A204.1 (cell line): Measurements from ENCODE around the gene NTS.

Experiments used
- FAIRE-seq: peaks from 2 replicates; lab custom pipeline; 2012; peaks lifted over from hg19 to GRCh38; lab: Jason Lieb, UNC

NTS gene, protein sequence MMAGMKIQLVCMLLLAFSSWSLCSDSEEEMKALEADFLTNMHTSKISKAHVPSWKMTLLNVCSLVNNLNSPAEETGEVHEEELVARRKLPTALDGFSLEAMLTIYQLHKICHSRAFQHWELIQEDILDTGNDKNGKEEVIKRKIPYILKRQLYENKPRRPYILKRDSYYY

GRCh38 chr12:85874031-85874461 lies at the start of gene NTS:
Gene NTS, plus strand, starts transcription at chr12:85874295. Its CDS starts 109 bp downstream, at chr12:85874404.
- no peak for FAIRE-seq

- no peak for FAIRE-seq
Measured at GRCh38 chr12:85825746-85826145, 48.3 kb upstream of the NTS start.

DNA sequence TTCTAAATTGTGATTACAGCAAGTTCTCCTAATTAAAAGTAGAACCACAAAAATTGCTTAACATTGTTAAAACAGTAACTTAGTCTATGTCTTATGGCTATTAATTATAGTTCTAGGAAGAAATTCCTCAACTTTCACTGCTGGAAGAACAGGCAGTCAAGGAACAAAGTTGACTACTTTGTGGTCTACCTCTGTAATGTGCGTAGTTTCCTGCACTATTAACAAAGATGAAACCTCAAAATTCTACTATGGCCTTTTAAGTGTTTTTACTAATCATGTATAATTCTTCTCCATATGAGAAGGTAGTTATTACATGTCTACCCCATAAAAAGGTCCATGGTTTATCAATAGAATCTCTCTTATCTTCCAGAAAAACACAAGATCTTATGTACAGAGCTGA lies 45.5 kb upstream of the NTS start:
- no peak for FAIRE-seq

- FAIRE-seq: no peak
Measured at GRCh38 chr12:85829391-85829790, 44.7 kb upstream of the NTS start.

- FAIRE-seq: no peak
Measured at GRCh38 chr12:85831327-85831990, 42.6 kb upstream of the NTS start.

DNA sequence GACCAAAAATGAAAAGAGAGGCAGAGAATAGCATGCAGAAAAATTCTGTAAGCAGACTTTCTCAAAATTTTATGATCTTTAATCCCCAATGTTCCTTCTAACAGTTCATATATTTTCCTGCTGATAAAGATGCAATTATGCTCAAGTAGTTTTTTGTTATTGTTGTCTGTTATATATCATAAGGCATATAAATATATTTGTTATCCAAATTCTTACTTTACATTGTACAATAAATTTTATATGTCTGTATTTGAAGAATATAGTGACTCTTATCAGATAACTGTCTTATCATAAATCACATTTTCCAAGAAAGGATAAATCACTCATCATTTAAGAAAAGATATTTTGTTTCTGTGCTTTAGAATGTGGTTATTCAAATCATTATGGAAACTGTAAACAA lies 40.5 kb upstream of the NTS start:
- no peak for FAIRE-seq

DNA sequence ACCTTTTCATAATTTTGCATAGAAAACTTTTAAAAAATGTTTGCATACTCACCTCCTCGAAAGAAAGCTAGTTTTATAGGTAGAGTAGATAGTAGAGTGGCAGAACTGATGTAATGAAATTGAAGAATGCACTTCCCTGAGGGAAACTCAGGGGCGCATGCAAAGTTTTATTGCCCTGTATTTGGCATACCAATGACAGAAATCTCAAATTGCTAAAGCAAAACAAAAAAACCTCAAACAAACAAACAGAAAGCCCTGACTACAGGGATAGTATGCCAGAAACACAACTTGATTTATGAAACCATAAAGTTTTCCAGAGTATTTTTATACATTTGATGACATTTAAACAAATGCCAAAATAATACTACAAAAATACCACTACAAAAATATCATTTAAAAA lies 39.7 kb upstream of the NTS start:
- FAIRE-seq: no peak

GRCh38 chr12:85835426-85836196 lies 38.5 kb upstream of the NTS start:
- FAIRE-seq: no peak

DNA sequence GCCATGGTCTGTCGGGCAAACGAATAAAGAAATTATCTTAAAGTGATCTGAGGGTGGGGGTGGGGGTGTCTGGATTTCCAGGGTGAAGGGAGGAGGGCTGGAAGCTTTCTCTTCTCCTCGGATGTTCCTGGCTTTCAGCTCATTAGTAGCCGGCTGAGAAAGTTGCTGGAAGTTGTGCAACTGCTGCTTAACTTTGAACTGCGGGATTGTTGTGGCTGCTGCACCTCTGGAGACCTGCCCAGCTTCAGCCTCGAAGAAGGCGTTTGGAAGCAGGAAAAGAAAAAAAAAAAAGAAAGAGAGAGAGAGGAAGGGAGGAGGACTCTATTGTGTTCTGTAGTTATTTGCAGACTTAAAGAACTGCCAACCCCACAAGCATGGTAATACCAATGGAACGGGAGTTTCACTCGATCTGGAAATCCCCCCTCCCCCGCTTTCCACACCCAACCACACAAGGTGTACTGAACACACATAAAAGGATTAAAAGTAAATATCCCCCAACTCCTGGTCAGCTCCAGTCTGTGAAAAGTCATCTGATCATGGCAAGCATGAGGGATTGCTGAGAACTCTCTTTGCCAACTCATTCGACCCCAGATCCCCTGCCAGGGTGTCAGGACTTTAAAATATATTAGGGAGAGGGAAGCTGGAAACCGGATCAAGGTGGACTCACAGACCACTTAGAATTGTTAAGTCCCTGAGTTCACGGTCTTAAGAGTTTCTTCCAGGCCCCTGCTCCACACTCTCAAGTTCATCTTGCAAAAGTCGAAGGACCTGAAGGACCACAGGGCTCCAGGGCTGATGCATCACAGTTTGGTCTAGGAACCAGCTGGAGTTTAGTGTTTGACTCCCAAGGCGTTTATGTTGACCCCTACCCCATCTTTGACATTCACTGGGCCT lies 37.7 kb upstream of the NTS start, which contains the start of gene RASSF9:
RASSF9 (minus strand) TSS at position 213 of the 894 bp plus-strand sequence; CDS start at position 5, 208 bp downstream.
- FAIRE-seq: no peak

- FAIRE-seq: no peak
Measured at GRCh38 chr12:85843606-85844310, 30.3 kb upstream of the NTS start.

DNA sequence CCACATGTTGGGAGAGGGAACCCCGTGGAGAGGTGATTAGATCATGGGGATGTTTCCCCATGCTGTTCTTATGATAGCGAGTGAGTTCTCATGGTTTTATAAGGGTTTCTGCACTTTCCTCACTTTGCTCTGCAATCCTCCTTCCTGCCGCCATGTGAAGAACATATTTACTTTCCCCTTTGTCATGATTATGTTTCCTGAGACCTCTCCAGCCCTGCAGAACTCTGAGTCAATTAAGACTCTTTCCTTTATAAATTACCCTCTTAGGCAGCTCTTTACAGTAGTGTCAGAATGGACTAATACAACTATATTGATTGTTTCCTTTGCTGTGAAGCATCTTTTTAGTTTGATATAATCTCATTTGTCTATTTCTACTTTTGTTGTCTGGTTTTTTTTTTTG lies 24.8 kb upstream of the NTS start:
- FAIRE-seq: no peak

- no peak for FAIRE-seq
Measured at GRCh38 chr12:85855305-85855704, 18.8 kb upstream of the NTS start.

DNA sequence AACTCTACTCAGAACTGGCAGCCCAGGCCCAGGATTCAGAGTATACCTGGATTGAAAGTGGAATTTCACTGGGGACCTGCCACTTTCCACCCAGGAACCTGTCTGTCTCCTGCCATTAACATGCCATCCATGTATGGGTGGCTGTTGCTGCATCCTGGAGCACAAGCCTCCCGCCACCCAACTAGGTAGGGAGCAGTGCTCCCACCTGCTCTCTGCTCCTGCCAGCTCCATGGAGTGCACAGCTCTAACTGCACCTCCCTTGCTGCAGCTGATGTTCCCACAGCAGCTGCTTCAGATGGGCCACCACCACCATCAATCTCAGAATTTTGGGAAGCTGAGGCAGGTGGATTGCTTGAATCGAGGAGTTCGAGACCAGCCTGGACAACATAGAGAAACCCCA lies 17.1 kb upstream of the NTS start:
- FAIRE-seq: no peak

DNA sequence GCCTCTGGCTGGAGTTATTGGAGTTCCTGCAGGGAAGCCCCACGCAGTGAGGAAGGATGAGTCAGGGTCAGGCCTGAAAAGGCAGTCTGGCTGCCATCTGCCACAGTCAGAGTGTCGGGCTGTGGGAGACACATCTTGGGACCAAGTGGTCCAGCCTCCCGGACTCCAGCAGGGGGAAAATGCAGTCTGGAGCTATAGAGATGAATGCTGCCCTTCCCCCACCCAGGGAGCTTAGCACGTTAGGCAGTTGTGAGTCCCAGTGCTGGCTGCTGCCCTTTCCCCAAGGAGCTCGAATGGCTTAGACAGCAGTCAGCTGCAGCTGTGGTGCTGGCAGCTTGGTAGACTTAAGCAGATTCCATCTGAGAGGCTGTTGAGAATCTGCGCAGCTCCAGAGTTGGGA lies 8.2 kb upstream of the NTS start:
- FAIRE-seq: no peak

DNA sequence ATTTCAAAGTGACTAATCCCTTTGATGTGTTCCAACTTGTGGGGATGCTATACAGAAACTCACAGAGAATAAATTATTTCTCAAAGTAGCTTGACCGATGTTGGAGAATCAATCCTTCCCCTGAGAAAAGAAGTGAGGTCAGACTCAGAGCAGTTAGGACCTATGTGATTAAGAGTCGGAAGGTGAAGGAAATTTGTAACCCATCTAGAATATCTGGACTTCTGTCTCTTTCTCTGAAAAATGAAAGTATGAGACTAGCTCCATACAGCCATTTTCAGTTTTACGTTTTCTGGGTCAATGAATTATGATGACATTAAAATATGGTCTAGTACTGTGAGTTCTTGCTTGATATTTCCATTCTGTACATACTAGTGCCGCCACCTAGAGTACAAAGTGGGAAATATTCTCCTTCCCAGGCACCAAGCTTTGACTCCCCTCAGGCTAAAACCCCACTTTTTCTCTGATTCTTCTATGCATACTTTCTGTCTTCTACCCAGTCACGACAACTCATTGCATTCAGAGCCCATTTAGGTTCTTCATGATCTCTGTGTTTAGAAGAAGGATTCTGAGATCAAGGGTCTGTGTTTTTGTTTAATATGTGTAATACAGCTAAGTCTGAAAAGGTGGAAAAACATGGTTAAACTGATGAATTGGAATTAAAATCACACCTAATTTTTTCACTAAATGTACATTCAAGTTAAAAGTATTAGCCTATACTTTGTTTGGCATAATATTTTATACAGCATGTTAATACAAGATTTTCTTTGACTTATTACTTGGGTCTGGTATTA lies 6.9 kb upstream of the NTS start:
- peak; percentile 89 for FAIRE-seq

- peak; percentile 98 for FAIRE-seq
Measured at GRCh38 chr12:85872497-85873091, 1.5 kb upstream of the NTS start.

GRCh38 chr12:85877459-85877858 lies 3.4 kb downstream of the NTS start:
- no peak for FAIRE-seq

- FAIRE-seq: no peak
Measured at GRCh38 chr12:85883763-85884162, 9.7 kb downstream of the NTS start.

- FAIRE-seq: no peak
Measured at GRCh38 chr12:85894653-85895052, 20.6 kb downstream of the NTS start.

DNA sequence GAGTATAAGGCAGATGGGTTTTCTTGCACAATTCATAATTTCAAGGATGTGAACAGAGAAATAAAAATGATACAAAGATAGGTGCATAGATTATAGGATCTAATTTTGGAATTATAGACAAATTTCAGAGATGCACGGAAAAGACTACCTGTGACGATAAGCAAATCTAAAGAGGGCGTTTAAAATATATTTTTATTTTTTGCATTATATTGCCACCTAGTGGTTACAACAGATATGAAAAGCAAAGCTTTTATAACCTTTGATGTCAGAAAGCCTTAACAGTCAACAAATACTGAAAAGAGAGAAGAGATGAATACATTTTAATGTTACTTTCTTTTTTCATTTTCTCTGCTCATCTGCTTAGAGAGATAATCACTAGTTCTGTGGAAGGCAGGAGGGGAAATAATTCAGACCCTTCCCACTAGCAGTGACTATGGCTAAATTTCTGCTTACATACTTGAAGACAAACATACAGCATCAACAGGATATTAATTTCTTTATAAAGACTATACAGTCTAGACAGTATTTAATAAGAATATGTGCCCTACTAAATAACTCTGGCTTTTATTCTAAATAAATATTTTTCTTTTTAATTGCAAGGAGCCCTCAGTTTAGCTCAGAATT lies 46.3 kb downstream of the NTS start:
- FAIRE-seq: peak; percentile 97
